Measurements from ENCODE around the gene CTBP2. TPM values are rescaled to one million over a fixed set of nuclear protein-coding genes. Genes with fewer than 3 reads are reported as not detected.

CTBP2 gene
- total RNA-seq, 1 experiment from 2014 or later: 97.2 TPM

- Mint-ChIP-seq H3K4me3 (ENCODE audit: unreplicated experiment) (no peak overlapping the region), H3K27ac (ENCODE audit: unreplicated experiment) (no peak overlapping the region), H3K27me3 (ENCODE audit: insufficient read depth, unreplicated experiment) (no peaks in the 10 kb centered on the region), H3K36me3 (ENCODE audit: insufficient read depth, unreplicated experiment) (peaks cover 62% of the 10 kb centered on the region), H3K4me1 (ENCODE audit: low read depth, unreplicated experiment) (no peaks in the 10 kb centered on the region), H3K9me3 (ENCODE audit: unreplicated experiment) (no peaks in the 10 kb centered on the region)
- TF ChIP-seq CTCF (IDR thresholded peaks at IDR 0.05; ENCODE audit: insufficient read depth in 1 of 2, low read depth in 1 of 2, low read length in 1 of 2, severe bottlenecking in 1 of 2, unreplicated experiment in 1 of 2): no peak
- Histone ChIP-seq H3K27me3 (replicated peaks; ENCODE audit: control insufficient read depth, insufficient read depth, low read length) (no peaks in the 10 kb centered on the region), H3K4me3 (ENCODE audit: low read depth, low read length) (no peak overlapping the region), H3K4me1 (no peaks in the 10 kb centered on the region), H3K36me3 (ENCODE audit: control insufficient read depth, insufficient read depth, low read length) (peaks cover 4% of the 10 kb centered on the region), H3K9me3 (no peaks in the 10 kb centered on the region)
- intact Hi-C loops (cut with micrococcal nuclease; ENCODE audit: unreplicated experiment): no loop called here
- no TSS peak for BruUV-seq (replicated peaks)
- ChIA-PET CTCF (no interaction called here), POLR2A (no interaction called here)
- no peak for DNase-seq
Observed at GRCh38 chr10:125132344-125132743, 28.0 kb downstream of the CTBP2 start.

- Mint-ChIP-seq H3K4me1 (ENCODE audit: low read depth, unreplicated experiment) (peaks cover 6% of the 10 kb centered on the region), H3K4me3 (ENCODE audit: unreplicated experiment) (no peak overlapping the region), H3K9me3 (ENCODE audit: unreplicated experiment) (no peaks in the 10 kb centered on the region), H3K36me3 (ENCODE audit: insufficient read depth, unreplicated experiment) (peaks cover 58% of the 10 kb centered on the region), H3K27me3 (ENCODE audit: insufficient read depth, unreplicated experiment) (no peaks in the 10 kb centered on the region), H3K27ac (ENCODE audit: unreplicated experiment) (no peak overlapping the region)
- H3K36me3 ChIP-seq (ENCODE audit: control insufficient read depth, insufficient read depth, low read length): peaks cover 4% of the 10 kb centered on the region
- no TSS peak for BruUV-seq (replicated peaks)
- no peak overlapping the region for H3K4me3 ChIP-seq (ENCODE audit: low read depth, low read length)
- POLR2A ChIA-PET: no interaction called here
- H3K4me1 ChIP-seq: no peaks in the 10 kb centered on the region
- no peaks in the 10 kb centered on the region for H3K27me3 ChIP-seq (replicated peaks; ENCODE audit: control insufficient read depth, insufficient read depth, low read length)
- intact Hi-C loops (cut with micrococcal nuclease; ENCODE audit: unreplicated experiment): no loop called here
- CTCF ChIA-PET: no interaction called here
- DNase-seq: no peak
- H3K9me3 ChIP-seq: no peaks in the 10 kb centered on the region
- TF ChIP-seq CTCF (IDR thresholded peaks at IDR 0.05; ENCODE audit: insufficient read depth in 1 of 2, low read depth in 1 of 2, low read length in 1 of 2, severe bottlenecking in 1 of 2, unreplicated experiment in 1 of 2): no peak
Observed at GRCh38 chr10:125130916-125131315, 29.4 kb downstream of the CTBP2 start.

GRCh38 chr10:125130260-125130659 is 30.1 kb downstream of the CTBP2 start:
- Histone ChIP-seq H3K27me3 (replicated peaks; ENCODE audit: control insufficient read depth, insufficient read depth, low read length) (no peaks in the 10 kb centered on the region), H3K4me1 (no peaks in the 10 kb centered on the region), H3K36me3 (ENCODE audit: control insufficient read depth, insufficient read depth, low read length) (peaks cover 4% of the 10 kb centered on the region), H3K4me3 (ENCODE audit: low read depth, low read length) (no peak overlapping the region), H3K9me3 (no peaks in the 10 kb centered on the region)
- H3K36me3 Mint-ChIP-seq (ENCODE audit: insufficient read depth, unreplicated experiment): peaks cover 58% of the 10 kb centered on the region
- ChIA-PET POLR2A (no interaction called here), CTCF (no interaction called here)
- H3K27ac Mint-ChIP-seq (ENCODE audit: unreplicated experiment): no peak overlapping the region
- H3K4me3 Mint-ChIP-seq (ENCODE audit: unreplicated experiment): no peak overlapping the region
- H3K4me1 Mint-ChIP-seq (ENCODE audit: low read depth, unreplicated experiment): peaks cover 6% of the 10 kb centered on the region
- no TSS peak for BruUV-seq (replicated peaks)
- H3K27me3 Mint-ChIP-seq (ENCODE audit: insufficient read depth, unreplicated experiment): no peaks in the 10 kb centered on the region
- intact Hi-C loops (cut with micrococcal nuclease; ENCODE audit: unreplicated experiment): no loop called here
- no peaks in the 10 kb centered on the region for H3K9me3 Mint-ChIP-seq (ENCODE audit: unreplicated experiment)
- no peak for DNase-seq
- no peak for TF ChIP-seq CTCF (IDR thresholded peaks at IDR 0.05; ENCODE audit: insufficient read depth in 1 of 2, low read depth in 1 of 2, low read length in 1 of 2, severe bottlenecking in 1 of 2, unreplicated experiment in 1 of 2)
